IMR-90 (cell line): ENCODE measurements around the gene ADCY4.

Experiments used
- BHLHE40 ChIP-seq: fragments of 150-350 bp; IDR thresholded peaks from 2 replicates; pipeline ENCODE4 v1.6.1; 2016; ENCODE audit warnings: mild to moderate bottlenecking, low read depth, low read length
- CEBPB ChIP-seq: IDR thresholded peaks from 2 replicates; pipeline ENCODE4 v1.6.1; 2012; ENCODE audit warnings: low read depth, low read length, improper control_type of control experiment
- CTCF ChIP-seq: conservative IDR thresholded peaks from 2 replicates; pipeline ENCODE4 v1.5.1; 2012; ENCODE audit warnings: mild to moderate bottlenecking, low read depth, low read length, improper control_type of control experiment
- ELK1 ChIP-seq: fragments of 150-350 bp; IDR thresholded peaks from 2 replicates; pipeline ENCODE4 v1.6.1; 2016; ENCODE audit warnings: low read depth, mild to moderate bottlenecking, low read length, moderate library complexity, borderline replicate concordance
- FOS ChIP-seq: fragments of 150-350 bp; IDR thresholded peaks from 2 replicates; pipeline ENCODE4 v1.6.1; 2016; ENCODE audit warnings: low read depth, low read length
- MAFK ChIP-seq: IDR thresholded peaks from 2 replicates; pipeline ENCODE4 v1.6.1; 2012; ENCODE audit warnings: low read depth, low read length, improper control_type of control experiment
- MAZ ChIP-seq: IDR thresholded peaks from 2 replicates; pipeline ENCODE4 v1.6.1; 2012; ENCODE audit warnings: low read depth, mild to moderate bottlenecking, low read length, improper control_type of control experiment, moderate library complexity, borderline replicate concordance
- NFE2L2 ChIP-seq: fragments of 150-350 bp; IDR thresholded peaks from 2 replicates; pipeline ENCODE4 v1.6.1; 2016; ENCODE audit warnings: low read depth, mild to moderate bottlenecking, low read length
- POLR2A ChIP-seq: IDR thresholded peaks from 2 replicates; pipeline ENCODE4 v1.6.1; 2012; ENCODE audit warnings: mild to moderate bottlenecking, low read depth, low read length
- RCOR1 ChIP-seq: IDR thresholded peaks from 2 replicates; pipeline ENCODE4 v1.6.1; 2012; ENCODE audit warnings: mild to moderate bottlenecking, low read length, improper control_type of control experiment; ENCODE audit not compliant: insufficient replicate concordance
- RFX5 ChIP-seq: IDR thresholded peaks from 2 replicates; pipeline ENCODE4 v1.8.0; 2012; ENCODE audit warnings: low read depth, mild to moderate bottlenecking, low read length, moderate library complexity
- SMC3 ChIP-seq: fragments of 150-350 bp; IDR thresholded peaks from 2 replicates; pipeline ENCODE4 v1.6.1; 2016; ENCODE audit warnings: low read depth, mild to moderate bottlenecking, antibody characterized with exemption, low read length, moderate library complexity
- USF2 ChIP-seq: fragments of 150-350 bp; IDR thresholded peaks from 2 replicates; pipeline ENCODE4 v1.6.1; 2017; ENCODE audit warnings: mild to moderate bottlenecking, antibody characterized with exemption, low read length, low read depth

- TF ChIP-seq POLR2A (no peak), CTCF (no peak), ELK1 (no peak), SMC3 (no peak), MAZ (no peak), FOS (no peak), RCOR1 (no peak), CEBPB (no peak), BHLHE40 (no peak), USF2 (no peak), MAFK (no peak), RFX5 (no peak), NFE2L2 (no peak)
These were observed 47.9 kb downstream of the ADCY4 start for GRCh38 chr14:24286996-24287395.
